ENCODE results near the gene CDH26. TPM values are rescaled to one million over a fixed set of nuclear protein-coding genes. Genes with fewer than 3 reads are reported as not detected.

Gene CDH26
- total RNA-seq (2013; cell fraction: nucleolus; rRNA removed): 0.79 and 0.93 TPM in 2 replicates
- total RNA-seq (2014; rRNA removed) (0.06 and 0.16 TPM in 2 replicates), total RNA-seq (2014; rRNA removed; fragmentation: Illumina TruSeq; extraction: Trizol) (not detected in 2 replicates), total RNA-seq (2021) (0.10 TPM in 1 of 2 replicates, not detected in the other), polyA plus RNA-seq (2011; rRNA removed) (0.16 and 0.39 TPM in 2 replicates), polyA plus RNA-seq (2014; fragmentation: Illumina TruSeq; extraction: Trizol) (0.03 TPM in 1 of 2 replicates, not detected in the other), polyA plus RNA-seq (2014; fragmentation: Nextera tagmentation; extraction: Ambion mirVana) (under 1 TPM in 1 of 2 experiments, not detected in 1; 0.05 TPM), polyA plus RNA-seq (2014; rRNA removed) (0.18 and 0.19 TPM in 2 replicates), polyA plus RNA-seq (2016; fragmentation: Nextera tagmentation; extraction: Ambion mirVana) (not detected), polyA minus RNA-seq (2011; rRNA and poly(A)+ RNA removed) (0.15 and 0.21 TPM in 2 replicates), Bru-seq, nascent RNA (percentile 37 among the genes with signal in this experiment), BruChase-seq, experiment 1, labeled RNA remaining after a 6-hour chase (percentile 42 among the genes with signal in this experiment), BruChase-seq, experiment 2, labeled RNA remaining after a 2-hour chase (percentile 45 among the genes with signal in this experiment)
- polyA plus RNA-seq (2011; ENCODE audit: low read depth): not detected
- polyA plus RNA-seq (2011; cell fraction: cytosol; rRNA removed): 0.06 and 0.08 TPM in 2 replicates
- 0.98 and 1.3 TPM in 2 replicates for polyA plus RNA-seq (2011; cell fraction: nucleus; rRNA removed)
- 0.14 TPM in 1 of 2 replicates, not detected in the other for polyA plus RNA-seq (2012)
- polyA minus RNA-seq (2011; cell fraction: cytosol; rRNA and poly(A)+ RNA removed): not detected in 2 replicates
- 0.12 and 0.48 TPM in 2 replicates for polyA minus RNA-seq (2011; cell fraction: nucleus; rRNA and poly(A)+ RNA removed)
- long read RNA-seq, experiment 1: 0 reads
- long read RNA-seq, experiment 2: 0 reads

DNA sequence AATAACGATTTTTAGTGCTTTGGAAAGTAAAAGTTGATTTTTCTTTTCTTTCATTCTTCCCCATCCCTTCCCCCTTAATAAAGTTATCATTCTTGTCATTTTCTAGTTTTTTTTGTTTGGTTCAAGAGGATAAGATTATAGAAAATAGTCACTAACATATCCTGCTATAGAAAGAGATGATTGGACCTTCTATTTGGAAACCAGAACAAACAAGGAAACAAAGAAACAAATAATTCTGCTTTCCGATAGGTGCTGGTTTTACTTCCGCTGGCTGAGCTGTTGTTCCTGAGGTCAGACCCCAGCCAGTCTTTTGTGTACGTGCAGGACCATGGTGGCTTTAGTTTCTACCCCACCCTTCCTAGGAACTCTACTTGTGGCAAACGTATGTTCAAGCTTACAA lies at the start of gene CDH26:
Gene CDH26 (plus strand): TSS at position 301 of the 400 bp plus-strand sequence. CDS start 304 bp downstream, outside the sequence.
- ATAC-seq (no peak), DNase-seq (ENCODE audit: low read depth, low spot score) (no peak), FAIRE-seq (no peak)
- no peaks in the 10 kb centered on the region for H3K9me3 ChIP-seq (replicated peaks; ENCODE audit: control insufficient read depth, insufficient read depth, low read length)
- H3K27me3 ChIP-seq (replicated peaks in 1 of 2; ENCODE audit: control insufficient read depth in 2 of 2, insufficient read depth in 2 of 2, low read length in 1 of 2): no peaks in the 10 kb centered on the region
- no peak for TF ChIP-seq FOS (IDR thresholded peaks at IDR 0.05; ENCODE audit: borderline replicate concordance, extremely low read depth, insufficient read length)
- TF ChIP-seq RCOR1 (conservative IDR thresholded peaks at IDR 0.05; ENCODE audit: low read depth, low read length): no peak
- no peak for TF ChIP-seq MYC (IDR thresholded peaks at IDR 0.05; ENCODE audit: insufficient read depth, insufficient read length, insufficient replicate concordance, low read length, severe bottlenecking)
- no peak for TF ChIP-seq SMAD1 (IDR thresholded peaks at IDR 0.05; ENCODE audit: low read depth, partially characterized antibody)
- TF ChIP-seq ZSCAN29 (IDR thresholded peaks at IDR 0.05): no peak
- no peak for TF ChIP-seq SP1 (IDR thresholded peaks at IDR 0.05; ENCODE audit: low read depth, low read length)
- in situ Hi-C loops (cut with MboI) (no loop called here), intact Hi-C loops (cut with micrococcal nuclease; ENCODE audit: unreplicated experiment) (no loop called here)
- WGBS (ENCODE audit: insufficient coverage, insufficient replicate concordance, low lambda C conversion rate, missing lambda C conversion rate): 47% methylated on average over 5 of the region's 5 CpGs
- no TSS peak for BruUV-seq (replicated peaks)
- no peaks in the 10 kb centered on the region for H4K20me1 ChIP-seq (ENCODE audit: control insufficient read depth, insufficient read depth)
- no peak within 1 kb of the TSS for H2AFZ ChIP-seq (ENCODE audit: control insufficient read depth, low read depth, low read length)
- no peak within 1 kb of the TSS for H3K4me3 ChIP-seq
- POLR2A ChIA-PET: no interaction called here
- no peak within 1 kb of the TSS for H3K9ac ChIP-seq (ENCODE audit: control insufficient read depth, insufficient read depth, low read length)
- CTCF ChIA-PET: interaction anchor here (1.3 to 1.4 kb wide), 2 partner anchors 9 to 23 kb away, joined by 3 to 4 read pairs; no protein-coding TSS in a partner anchor
- no peak within 1 kb of the TSS for H3K4me2 ChIP-seq (ENCODE audit: control insufficient read depth, insufficient read depth)
- no peaks in the 10 kb centered on the region for H3K36me3 ChIP-seq (ENCODE audit: control insufficient read depth in 2 of 2, insufficient read depth in 2 of 2, low read length in 1 of 2)
- no peak within 1 kb of the TSS for H3K27ac ChIP-seq (ENCODE audit: control insufficient read depth, insufficient read depth)
- no peaks in the 10 kb centered on the region for H3K4me1 ChIP-seq (ENCODE audit: control insufficient read depth, insufficient read depth, low read length)
- SMC1A ChIA-PET (ENCODE audit: uncharacterized antibody, unreplicated experiment): no interaction called here
- RAD21 ChIA-PET (ENCODE audit: unreplicated experiment): no interaction called here
- H3K79me2 ChIP-seq (ENCODE audit: control insufficient read depth, insufficient read depth, low read length): no peaks in the 10 kb centered on the region
